Measurements from ENCODE around the gene FBXO34. TPM values are rescaled to one million over a fixed set of nuclear protein-coding genes. Genes with fewer than 3 reads are reported as not detected.

The FBXO34 gene
- total RNA-seq, 1 experiment from 2014 or later: 12.0 TPM

- Mint-ChIP-seq H3K4me1 (ENCODE audit: insufficient read depth, unreplicated experiment) (no peaks in the 10 kb centered on the region), H3K4me3 (ENCODE audit: unreplicated experiment) (no peak overlapping the region), H3K36me3 (ENCODE audit: insufficient read depth, unreplicated experiment) (peaks cover 41% of the 10 kb centered on the region), H3K9me3 (ENCODE audit: unreplicated experiment) (peaks cover 7% of the 10 kb centered on the region), H3K27me3 (ENCODE audit: insufficient read depth, unreplicated experiment) (no peaks in the 10 kb centered on the region), H3K27ac (ENCODE audit: low read depth, unreplicated experiment) (no peak overlapping the region)
- intact Hi-C loops (cut with micrococcal nuclease): no loop called here
- ChIA-PET CTCF (interaction anchor here (0.6 kb wide), 1 partner anchor 91 kb away, joined by 4 read pairs; no protein-coding TSS in a partner anchor), POLR2A (interaction anchor here (0.6 kb wide), 1 partner anchor 1024 kb away, joined by 3 read pairs; no protein-coding TSS in a partner anchor)
- TF ChIP-seq CTCF (IDR thresholded peaks at IDR 0.05; ENCODE audit: unreplicated experiment): no peak
- no TSS peak for BruUV-seq (replicated peaks)
- DNase-seq (ENCODE audit: unreplicated experiment): no peak
These were observed 118.1 kb downstream of the FBXO34 start for GRCh38 chr14:55389330-55389729.

GRCh38 chr14:55398679-55399078 lies 127.5 kb downstream of the FBXO34 start:
- H3K36me3 Mint-ChIP-seq (ENCODE audit: insufficient read depth, unreplicated experiment): peaks cover 30% of the 10 kb centered on the region
- no peaks in the 10 kb centered on the region for H3K9me3 Mint-ChIP-seq (ENCODE audit: unreplicated experiment)
- intact Hi-C loops (cut with micrococcal nuclease): no loop called here
- ChIA-PET POLR2A (interaction anchor here (0.6 to 1.6 kb wide), 3 partner anchors 12 to 18 kb away, joined by 3 to 4 read pairs (median 3); partner anchors contain the start of gene ATG14), CTCF (no interaction called here)
- TF ChIP-seq CTCF (IDR thresholded peaks at IDR 0.05; ENCODE audit: unreplicated experiment): no peak
- no TSS peak for BruUV-seq (replicated peaks)
- no peaks in the 10 kb centered on the region for H3K27me3 Mint-ChIP-seq (ENCODE audit: insufficient read depth, unreplicated experiment)
- peak overlapping the region; percentile 7 for H3K27ac Mint-ChIP-seq (ENCODE audit: low read depth, unreplicated experiment)
- H3K4me1 Mint-ChIP-seq (ENCODE audit: insufficient read depth, unreplicated experiment): peaks cover 8% of the 10 kb centered on the region
- no peak overlapping the region for H3K4me3 Mint-ChIP-seq (ENCODE audit: unreplicated experiment)
- DNase-seq (ENCODE audit: unreplicated experiment): peak; percentile 94

GRCh38 chr14:55399183-55399582 lies 128.0 kb downstream of the FBXO34 start:
- POLR2A ChIA-PET: interaction anchor here (1.5 kb wide), 1 partner anchor 12 kb away, joined by 11 read pairs; the partner anchor contains the start of gene ATG14
- Mint-ChIP-seq H3K27me3 (ENCODE audit: insufficient read depth, unreplicated experiment) (no peaks in the 10 kb centered on the region), H3K36me3 (ENCODE audit: insufficient read depth, unreplicated experiment) (peaks cover 28% of the 10 kb centered on the region), H3K4me3 (ENCODE audit: unreplicated experiment) (no peak overlapping the region), H3K9me3 (ENCODE audit: unreplicated experiment) (no peaks in the 10 kb centered on the region), H3K27ac (ENCODE audit: low read depth, unreplicated experiment) (peak overlapping the region; percentile 7), H3K4me1 (ENCODE audit: insufficient read depth, unreplicated experiment) (peaks cover 8% of the 10 kb centered on the region)
- CTCF ChIA-PET: no interaction called here
- no peak for DNase-seq (ENCODE audit: unreplicated experiment)
- no TSS peak for BruUV-seq (replicated peaks)
- TF ChIP-seq CTCF (IDR thresholded peaks at IDR 0.05; ENCODE audit: unreplicated experiment): no peak
- intact Hi-C loops (cut with micrococcal nuclease): no loop called here

GRCh38 chr14:55399852-55400251 lies 128.6 kb downstream of the FBXO34 start:
- H3K27me3 Mint-ChIP-seq (ENCODE audit: insufficient read depth, unreplicated experiment): no peaks in the 10 kb centered on the region
- BruUV-seq (replicated peaks): no TSS peak
- peaks cover 8% of the 10 kb centered on the region for H3K4me1 Mint-ChIP-seq (ENCODE audit: insufficient read depth, unreplicated experiment)
- H3K4me3 Mint-ChIP-seq (ENCODE audit: unreplicated experiment): no peak overlapping the region
- ChIA-PET POLR2A (interaction anchor here (0.6 to 1.5 kb wide), 4 partner anchors 11 to 107 kb away, joined by 3 to 11 read pairs (median 3); partner anchors contain the start of gene ATG14), CTCF (no interaction called here)
- intact Hi-C loops (cut with micrococcal nuclease): no loop called here
- TF ChIP-seq CTCF (IDR thresholded peaks at IDR 0.05; ENCODE audit: unreplicated experiment): no peak
- no peak for DNase-seq (ENCODE audit: unreplicated experiment)
- no peak overlapping the region for H3K27ac Mint-ChIP-seq (ENCODE audit: low read depth, unreplicated experiment)
- H3K9me3 Mint-ChIP-seq (ENCODE audit: unreplicated experiment): no peaks in the 10 kb centered on the region
- H3K36me3 Mint-ChIP-seq (ENCODE audit: insufficient read depth, unreplicated experiment): peaks cover 21% of the 10 kb centered on the region

Measured in MCF 10A (cell line).